OCI-LY7 (cell line): ENCODE data around the gene OR52N1.

ENCODE experiments used
- CTCF ChIP-seq: fragments of 200-600 bp; sonication (generic); conservative IDR thresholded peaks from 2 replicates; pipeline ENCODE4 v1.5.1; 2014; ENCODE audit warnings: mild to moderate bottlenecking, antibody characterized with exemption, low read length, moderate library complexity, mixed read lengths
- EZH2phosphoT487 ChIP-seq: fragments of 200-600 bp; sonication (generic); IDR thresholded peaks from 2 replicates; pipeline ENCODE4 v1.6.1; 2018; ENCODE audit warnings: low read depth, borderline replicate concordance, mild to moderate bottlenecking, mixed run types, antibody characterized with exemption, low read length, moderate library complexity, mixed read lengths

- TF ChIP-seq CTCF (no peak), EZH2phosphoT487 (no peak)
These were observed 18.1 kb upstream of the OR52N1 start for GRCh38 chr11:5809122-5809519.
